Medulla oblongata (tissue), 1 donor: Measurements from ENCODE around the gene IQGAP3.

Experiments used
- DNase-seq: peaks from one replicate; pipeline ENCODE4 v3.0.0-alpha.2; 2015; ENCODE audit errors: extremely low spot score

IQGAP3 gene

DNA sequence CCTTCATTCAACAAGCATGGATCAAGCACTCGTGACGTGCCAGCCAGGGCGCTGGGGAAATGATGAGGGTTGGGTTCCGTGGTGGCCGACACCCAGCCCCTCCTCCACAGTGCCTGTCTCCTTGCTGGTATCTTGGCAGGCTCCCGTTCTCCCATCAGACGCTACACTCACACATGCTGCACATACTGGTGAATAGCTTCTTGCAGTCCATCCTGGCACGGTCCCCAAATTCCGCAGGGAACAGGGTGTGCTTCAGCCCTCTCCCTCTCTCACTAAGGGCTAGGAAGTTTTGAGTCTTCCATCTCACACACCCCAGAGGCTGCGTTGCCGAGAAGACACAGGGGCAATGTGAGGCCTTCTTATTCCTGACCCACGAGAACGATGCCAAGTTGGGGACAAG lies 61.7 kb downstream of the IQGAP3 start:
- DNase-seq: peak; percentile 80

DNA sequence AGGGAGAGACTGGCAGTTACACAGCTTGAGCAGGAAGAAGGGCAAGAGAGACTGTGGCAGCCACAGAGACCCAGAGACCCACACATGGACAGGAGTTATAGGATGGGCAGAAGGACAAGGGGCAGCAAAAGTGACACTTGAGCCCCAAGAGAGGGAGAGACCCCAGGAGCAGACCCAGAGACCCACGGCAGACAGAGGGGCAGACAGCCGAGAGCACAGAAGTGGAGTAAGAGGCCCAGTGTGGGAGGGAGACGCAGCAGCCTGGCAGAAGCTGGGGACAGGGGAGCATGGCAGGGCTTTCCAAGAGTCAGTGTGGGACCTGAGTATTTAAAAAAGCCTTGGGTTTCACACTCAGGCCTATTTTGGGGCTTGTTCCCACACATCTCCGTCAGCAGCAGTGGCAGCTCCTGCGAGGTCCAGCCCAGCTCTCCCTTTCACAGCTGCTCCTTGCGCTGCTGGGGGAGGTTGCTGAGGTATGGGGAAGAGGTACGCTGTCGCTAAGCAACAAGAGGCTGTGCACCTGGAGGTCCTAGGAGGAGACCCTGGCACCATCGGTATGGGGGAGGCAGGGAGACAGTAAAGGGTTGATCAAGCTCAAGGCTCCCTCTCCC lies 62.8 kb downstream of the IQGAP3 start:
- DNase-seq: no peak

GRCh38 chr1:156508955-156509234 lies 63.5 kb downstream of the IQGAP3 start:
- no peak for DNase-seq

- peak; percentile 83 for DNase-seq
Observed at GRCh38 chr1:156508205-156508954, 64.0 kb downstream of the IQGAP3 start.

GRCh38 chr1:156506450-156506849 lies 65.9 kb downstream of the IQGAP3 start:
- no peak for DNase-seq

- DNase-seq: no peak
Observed at GRCh38 chr1:156505679-156506298, 66.6 kb downstream of the IQGAP3 start.

- peak; percentile 99 for DNase-seq
Observed at GRCh38 chr1:156504821-156505678, 67.3 kb downstream of the IQGAP3 start.

DNA sequence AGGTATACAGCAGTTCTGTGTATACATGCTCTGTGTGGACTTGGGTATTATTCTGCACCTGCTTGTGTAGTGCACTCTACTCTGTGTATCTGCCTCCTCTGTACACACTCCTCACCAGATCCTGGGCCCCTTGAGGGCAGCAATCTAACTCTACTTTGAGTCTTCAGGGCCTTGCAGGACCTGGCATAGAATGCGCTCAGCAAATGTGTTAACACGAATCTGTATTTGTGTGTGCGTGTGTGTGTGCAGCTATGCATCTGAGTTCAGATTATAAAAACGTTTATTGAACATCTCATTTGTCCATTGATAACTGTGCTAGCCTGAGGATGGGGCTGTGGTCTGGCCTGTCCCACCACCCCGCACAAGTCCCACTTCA lies 67.9 kb downstream of the IQGAP3 start:
- no peak for DNase-seq

DNA sequence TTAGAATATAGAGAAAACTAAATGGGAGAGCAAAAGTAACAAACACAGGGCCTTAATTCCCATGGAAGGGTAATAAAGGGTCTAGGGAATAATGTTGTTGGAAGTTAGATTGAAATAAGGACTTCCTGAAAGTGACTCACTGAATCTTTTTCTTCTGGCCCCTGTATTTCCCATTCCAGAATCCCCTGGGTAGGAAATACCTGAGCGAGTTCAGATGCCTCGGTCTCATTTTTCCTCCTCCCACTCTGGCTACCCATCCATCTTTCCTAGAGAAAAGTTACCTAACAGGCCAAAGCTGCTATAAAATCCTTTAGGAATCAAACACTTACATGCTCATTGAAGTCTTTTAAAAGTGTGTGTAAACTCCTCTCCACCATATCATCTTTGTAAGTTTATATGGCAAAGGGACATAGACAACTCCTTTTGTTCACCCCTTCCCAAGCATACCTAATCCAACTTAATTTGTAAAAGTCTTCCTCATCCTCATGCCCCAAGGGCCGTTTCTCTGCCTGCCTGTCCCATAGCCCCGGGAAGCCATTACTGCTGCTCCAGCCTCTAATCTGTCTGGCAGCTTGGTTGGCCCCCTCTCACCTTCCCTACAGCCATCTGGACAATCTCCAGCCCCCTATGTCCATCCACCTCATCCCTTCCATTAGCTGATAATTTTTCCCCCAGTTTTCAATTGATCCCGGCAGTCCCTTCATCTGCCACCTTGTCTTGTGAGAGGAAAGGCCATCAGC lies 68.5 kb downstream of the IQGAP3 start:
- DNase-seq: no peak

- peak; percentile 85 for DNase-seq
Observed at GRCh38 chr1:156502894-156503697, 69.3 kb downstream of the IQGAP3 start.

DNA sequence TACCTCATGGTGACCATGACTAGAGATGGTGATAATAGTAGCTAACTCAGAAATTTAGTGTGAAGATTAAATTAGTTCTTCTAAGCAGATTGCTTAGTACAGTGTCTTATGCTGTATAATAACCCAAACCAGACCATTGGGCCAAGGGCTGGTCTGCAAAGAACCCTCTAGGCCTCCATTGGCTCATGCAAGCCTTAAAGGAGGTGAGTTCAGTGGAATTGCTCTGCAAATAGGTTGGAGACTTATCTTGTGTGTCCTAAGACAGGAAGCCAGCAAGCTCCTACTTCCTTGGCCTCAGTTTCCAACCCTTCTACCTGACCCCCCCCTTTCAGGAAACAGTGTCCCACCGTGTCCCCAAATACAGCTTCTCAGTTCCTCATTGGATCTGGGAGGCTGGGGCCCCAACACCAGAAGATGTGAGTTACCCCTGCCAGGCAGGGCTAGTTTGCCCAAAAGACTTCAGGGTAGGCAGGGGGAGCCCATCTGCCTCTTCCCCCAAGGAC lies 69.9 kb downstream of the IQGAP3 start:
- no peak for DNase-seq

DNA sequence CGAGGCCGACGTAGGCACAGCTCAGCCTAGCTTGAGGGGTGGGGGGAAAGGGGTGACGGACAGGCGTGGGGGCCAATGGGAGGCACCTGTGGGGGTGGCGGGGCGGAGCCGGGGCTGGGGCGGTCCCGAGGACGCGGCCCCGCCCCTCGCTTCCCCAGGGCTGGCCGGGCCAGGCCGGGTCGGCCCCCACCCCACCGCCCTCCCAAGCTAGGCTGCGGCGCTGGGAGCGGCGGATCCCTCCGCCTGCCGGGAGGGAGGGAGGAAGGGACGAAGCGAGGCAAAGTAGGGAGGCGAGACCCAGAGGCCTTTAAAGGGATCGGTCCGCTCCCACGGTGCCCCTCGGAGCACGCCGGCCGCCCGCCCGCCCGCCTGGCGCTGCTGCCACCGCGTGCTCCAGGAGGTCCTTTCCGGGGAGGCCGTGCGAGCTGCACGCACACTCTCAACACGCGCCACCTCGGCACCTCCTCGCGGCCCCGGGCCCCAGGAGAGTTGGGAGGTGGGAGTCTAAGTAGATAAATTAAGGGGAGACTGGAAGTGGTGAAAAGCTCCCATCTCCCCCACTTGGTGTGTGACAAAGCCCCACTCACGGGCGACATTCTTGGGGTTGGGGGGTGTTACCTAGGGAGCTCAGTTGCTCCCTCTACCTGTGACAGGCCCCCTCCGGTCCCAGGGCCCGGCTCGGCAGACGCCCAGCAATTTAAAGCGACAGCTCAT lies 71.4 kb downstream of the IQGAP3 start:
- peak; percentile 97 for DNase-seq

GRCh38 chr1:156500543-156500792 lies 71.9 kb downstream of the IQGAP3 start, which contains the start of gene MEF2D:
Gene MEF2D, minus strand, starts transcription at chr1:156500775. Its CDS starts 17,483 bp downstream, at chr1:156483292.
- no peak for DNase-seq

DNA sequence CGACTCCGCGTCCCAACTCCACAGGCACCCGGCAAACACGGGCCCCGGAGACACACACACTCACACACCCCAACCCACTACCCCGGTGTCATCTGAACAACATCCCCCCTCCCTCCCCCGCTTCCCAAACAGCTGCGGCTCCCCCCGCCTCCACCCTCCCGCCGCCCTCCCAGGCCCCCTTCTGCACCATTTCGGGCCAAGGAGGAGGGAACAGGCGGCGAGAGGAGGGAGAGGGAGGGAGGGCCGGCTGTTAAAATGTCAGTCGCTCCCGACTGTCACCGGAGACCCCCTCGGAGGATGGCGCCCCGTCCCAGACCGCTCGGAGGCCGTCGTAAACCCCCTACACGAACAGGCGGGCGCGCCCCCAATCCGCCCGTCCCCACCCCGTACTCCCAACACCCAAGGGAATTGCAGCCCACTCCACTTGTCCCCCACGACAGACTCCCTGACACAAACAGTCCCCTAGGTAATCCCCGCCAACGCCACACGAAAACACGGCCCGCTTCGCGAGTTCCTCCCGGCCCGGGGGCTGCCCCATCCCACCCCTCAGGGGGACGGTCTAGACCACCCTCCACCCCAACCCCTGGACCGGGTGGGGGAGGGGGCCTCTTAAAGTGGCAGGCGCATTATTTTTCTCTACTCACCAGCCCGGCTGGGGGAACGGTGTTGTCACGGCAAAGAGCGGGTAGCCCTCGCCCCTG lies 72.4 kb downstream of the IQGAP3 start:
- no peak for DNase-seq

DNA sequence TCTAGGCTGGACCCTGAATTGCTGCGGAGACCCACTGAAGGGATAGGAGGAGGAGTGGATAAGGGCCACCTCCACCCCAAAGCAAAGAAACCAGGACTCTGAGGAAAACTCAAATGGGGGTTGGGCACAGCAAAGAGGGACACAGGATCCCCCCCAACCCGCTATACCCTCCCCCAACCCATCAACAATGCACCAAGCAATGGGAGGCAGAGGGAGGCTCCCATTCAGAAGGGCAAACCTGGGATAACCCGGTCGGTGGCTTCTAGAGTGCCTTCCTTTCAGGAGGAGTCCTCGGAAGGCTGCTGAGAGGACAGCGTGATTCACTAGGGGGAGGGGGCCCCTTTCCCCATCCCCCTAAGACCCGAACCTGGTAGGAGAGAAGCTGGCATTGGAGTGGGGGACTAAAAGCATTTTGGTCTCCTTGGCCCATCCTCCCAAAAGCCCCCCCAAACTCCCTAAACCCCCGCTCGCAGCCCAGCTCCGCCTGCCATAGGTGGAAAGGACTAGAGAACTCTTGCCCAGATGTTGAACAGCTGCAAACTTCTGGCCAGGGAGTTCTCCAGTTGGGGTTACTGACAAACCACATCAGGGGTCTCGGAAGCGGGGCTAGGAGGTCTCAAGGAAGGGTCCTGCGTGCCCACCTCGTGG lies 73.0 kb downstream of the IQGAP3 start:
- no peak for DNase-seq

DNA sequence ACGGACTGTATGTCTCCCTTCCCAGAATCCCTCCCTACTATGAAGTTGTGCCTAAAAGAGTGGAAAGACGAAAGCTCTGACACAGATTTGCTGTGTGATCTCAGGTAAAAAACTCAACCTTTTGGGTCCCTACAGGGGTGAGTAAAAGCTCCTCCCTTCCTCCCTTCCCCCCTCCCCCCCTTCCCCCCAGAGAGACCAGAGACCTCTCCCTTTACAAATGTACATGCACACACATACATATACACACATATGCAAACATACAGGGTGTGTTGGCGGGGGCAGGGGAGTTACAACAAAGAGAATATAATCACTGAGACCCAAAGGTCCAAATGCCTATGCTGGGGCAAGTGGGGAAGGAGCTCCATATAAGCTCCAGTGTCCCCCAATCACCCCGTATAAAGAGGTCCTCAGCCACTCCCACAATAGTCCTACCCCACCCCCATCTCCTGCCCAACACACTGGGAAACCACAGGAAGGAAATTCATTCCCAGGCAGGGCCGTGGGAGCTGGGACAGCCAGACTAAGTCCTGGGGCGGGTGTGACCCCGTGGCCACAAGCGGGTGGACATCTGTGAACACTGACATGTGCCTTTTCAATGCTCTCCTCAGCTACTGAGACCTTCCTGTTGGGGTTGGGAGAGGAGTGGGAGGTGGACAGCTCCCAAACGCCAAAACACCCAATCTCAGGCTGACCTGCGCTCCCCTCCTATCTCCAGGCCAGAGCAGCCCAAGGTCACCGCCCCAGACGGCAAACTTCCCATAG lies 73.8 kb downstream of the IQGAP3 start:
- peak; percentile 69 for DNase-seq

- DNase-seq: peak; percentile 83
Observed at GRCh38 chr1:156497743-156498431, 74.5 kb downstream of the IQGAP3 start.
